VCaP (cell line): ENCODE results near the gene JAG2.

Source experiments
- H3K27ac ChIP-seq: fragments of 450-650 bp; 2 replicates; pipeline ENCODE4 v1.5.1; 2017
- CTCF ChIP-seq: fragments of 450-650 bp; conservative IDR thresholded peaks from 2 replicates; pipeline ENCODE4 v1.5.1; 2017; ENCODE audit warnings: mild to moderate bottlenecking, moderate library complexity

JAG2 gene

DNA sequence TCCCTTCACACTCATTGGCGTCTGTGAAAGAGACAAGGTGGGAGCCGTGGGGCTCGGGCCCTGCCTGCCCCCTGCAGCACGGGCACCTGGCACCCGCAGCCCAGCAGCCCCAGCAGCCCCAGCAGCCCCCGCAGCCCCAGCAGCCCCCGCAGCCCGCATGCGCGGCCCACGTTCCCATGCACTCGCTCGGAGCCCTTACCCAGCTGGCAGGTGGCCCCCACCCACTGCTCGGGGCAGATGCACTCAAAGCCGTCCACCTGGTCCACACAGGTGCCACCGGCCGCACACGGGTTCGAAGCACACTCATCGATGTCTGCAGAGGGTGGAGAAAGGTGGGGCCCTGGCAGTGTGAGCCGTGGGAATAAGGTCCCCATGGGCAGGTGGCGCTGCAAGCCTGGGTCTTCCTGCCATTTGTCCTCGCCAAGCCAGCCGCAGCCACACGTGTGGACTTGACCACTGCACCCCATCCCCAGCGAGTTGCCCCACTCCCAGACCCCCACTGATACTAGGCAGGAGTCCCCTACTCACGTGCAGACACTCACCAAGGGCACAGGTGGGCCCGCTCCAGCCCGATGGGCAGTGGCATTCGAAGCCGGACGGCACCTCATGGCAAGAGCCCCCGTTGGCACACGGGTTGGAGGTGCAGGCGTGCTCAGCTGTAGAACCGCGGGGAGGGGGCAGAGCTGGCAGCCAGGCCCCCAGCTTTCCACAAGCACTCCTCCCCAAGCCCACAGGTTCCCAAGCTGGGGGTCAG, 17.3 kb downstream of the JAG2 start:
- no peak for TF ChIP-seq CTCF
- no peak overlapping the region for H3K27ac ChIP-seq

- no peak for TF ChIP-seq CTCF
Measured at GRCh38 chr14:105150368-105151083, 18.1 kb downstream of the JAG2 start.

DNA sequence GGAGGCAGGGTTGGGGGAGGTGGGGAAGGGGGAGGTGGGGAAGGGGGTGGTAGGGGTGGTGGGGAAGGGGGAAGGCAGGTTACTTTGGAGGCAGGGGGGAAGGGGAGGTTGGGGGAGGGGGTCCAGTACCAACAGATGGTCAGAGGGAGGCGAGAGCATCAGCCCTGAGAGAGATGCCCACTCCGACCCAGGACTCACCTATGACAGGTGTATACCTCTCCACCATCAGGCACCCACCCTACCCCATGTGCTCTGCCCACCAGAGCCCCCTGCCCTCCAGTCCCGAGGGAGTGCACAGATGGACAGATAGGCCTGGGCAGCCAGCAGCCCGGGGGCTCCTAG, 18.6 kb downstream of the JAG2 start:
- no peak overlapping the region for H3K27ac ChIP-seq
- no peak for TF ChIP-seq CTCF

More at GRCh38 chr14:105150368-105151083, 18.1 kb downstream of the JAG2 start:
- no peak overlapping the region for H3K27ac ChIP-seq

- H3K27ac ChIP-seq: no peak overlapping the region
- no peak for TF ChIP-seq CTCF
Measured at GRCh38 chr14:105149146-105149781, 19.3 kb downstream of the JAG2 start.

DNA sequence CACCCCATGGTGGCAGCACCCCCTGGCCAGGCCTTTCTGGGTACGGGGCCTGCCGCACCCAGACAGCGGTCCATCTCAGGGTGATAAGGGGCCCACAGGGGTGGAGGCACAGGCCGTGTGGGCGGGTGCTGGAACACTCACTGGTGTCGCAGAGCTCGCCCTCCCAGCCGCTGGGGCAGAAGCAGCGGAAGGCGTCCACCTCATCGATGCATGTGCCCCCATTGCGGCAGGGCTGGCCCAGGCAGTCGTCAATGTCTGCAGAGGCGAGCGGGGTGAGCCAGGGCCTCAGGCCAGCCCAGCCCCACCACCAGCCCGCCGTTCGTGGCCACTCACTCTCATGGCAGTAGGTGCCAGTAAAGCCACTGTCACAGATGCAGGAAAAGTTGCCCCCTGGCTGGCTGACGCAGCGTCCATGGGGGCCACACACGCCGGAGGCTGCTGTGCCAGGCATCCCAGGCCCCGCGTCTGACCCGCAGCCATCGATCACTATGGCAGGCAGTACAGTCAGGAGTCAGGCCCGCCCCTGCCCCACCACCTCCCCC, 19.9 kb downstream of the JAG2 start:
- H3K27ac ChIP-seq: no peak overlapping the region
- TF ChIP-seq CTCF: no peak

DNA sequence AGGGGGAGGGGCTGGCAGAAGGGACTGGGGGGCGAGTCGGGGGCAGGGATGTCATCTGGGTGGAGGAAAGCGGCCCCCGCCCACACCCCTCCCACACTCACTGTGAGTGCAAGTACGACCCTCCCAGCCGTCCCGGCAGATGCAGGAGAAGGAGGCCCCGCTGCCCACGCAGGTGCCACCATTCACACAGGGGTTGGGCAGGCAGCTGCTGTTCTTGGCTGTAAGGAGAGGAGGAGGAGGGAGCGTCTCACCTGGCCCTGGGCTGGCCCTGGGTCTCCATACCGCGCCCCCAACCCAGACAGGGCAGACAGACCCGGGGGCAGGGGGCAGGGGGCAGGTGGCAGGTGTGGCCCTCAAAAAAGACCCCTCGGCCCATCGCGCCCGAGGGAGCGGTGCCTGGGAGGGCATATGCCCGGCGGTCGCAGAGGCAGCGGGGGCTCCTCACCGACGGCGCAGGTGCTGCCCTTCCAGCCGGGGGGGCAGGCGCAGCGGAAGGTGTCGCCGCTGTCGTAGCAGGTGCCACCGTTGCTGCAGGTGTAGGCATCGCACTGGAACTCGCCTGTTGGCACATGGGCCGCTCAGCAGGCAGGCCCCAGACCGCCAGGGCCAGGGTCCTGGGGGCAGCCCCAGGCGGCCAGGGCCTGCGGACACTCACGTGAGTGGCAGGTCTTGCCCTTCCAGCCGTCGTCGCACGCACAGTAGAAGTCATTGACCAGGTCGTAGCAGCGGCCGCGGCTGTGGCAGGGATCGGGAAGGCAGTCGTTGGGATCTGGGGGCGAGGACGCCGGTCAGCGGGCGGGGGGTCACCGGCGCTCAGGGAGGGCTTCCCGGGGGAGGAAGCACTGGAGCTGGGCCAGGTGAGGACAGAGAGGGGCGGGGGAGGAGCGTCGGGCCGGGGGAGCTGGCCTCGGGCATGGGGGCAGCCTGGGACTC, 20.6 kb downstream of the JAG2 start:
- TF ChIP-seq CTCF: no peak

More for the DNA sequence above, 20.6 kb downstream of the JAG2 start:
- no peak overlapping the region for H3K27ac ChIP-seq
